Coronary artery (tissue), 2 donors: Measurements from ENCODE around the gene AP4S1.

Source experiments
- DNase-seq: peaks from one replicate; pipeline ENCODE4 v3.0.0-alpha.2; 2017; ENCODE audit warnings: low spot score
- H3K27ac ChIP-seq, 2 donors: fragments of 200-600 bp; sonication (generic); one replicate each; pipeline ENCODE4 v1.5.1; 2016 to 2019
- H3K4me3 ChIP-seq: fragments of 200-600 bp; sonication (generic); 2 replicates; pipeline ENCODE4 v1.5.1; 2016; ENCODE audit warnings: mild to moderate bottlenecking, moderate library complexity
- TF ChIP-seq, protein P1 (sequence below): fragments of 200-600 bp; sonication (generic); IDR thresholded peaks from one replicate; pipeline ENCODE4 v1.5.1; 2019; ENCODE audit warnings: antibody characterized with exemption

AP4S1 gene

DNA sequence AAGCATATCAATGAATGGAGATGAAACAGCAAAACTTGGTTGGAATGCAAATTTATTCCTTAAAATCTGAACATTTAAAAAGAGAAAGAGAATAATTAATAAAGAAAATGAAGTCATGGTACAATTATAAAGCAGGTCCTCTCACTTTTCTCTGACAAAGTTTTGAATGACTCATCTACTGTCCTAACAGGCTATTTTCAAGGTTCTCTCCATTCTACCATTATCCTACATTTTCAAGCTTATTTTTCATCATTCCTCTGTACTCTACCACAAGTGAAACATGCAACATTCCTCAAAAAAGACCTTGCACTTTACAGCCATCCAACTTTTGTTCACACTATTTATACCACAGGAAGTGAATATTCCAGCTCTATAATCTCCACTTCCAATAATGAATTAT, 36.9 kb upstream of the AP4S1 start:
- Histone ChIP-seq H3K4me3 (no peak overlapping the region), H3K27ac (no peak overlapping the region)
- TF ChIP-seq, protein P1, sequence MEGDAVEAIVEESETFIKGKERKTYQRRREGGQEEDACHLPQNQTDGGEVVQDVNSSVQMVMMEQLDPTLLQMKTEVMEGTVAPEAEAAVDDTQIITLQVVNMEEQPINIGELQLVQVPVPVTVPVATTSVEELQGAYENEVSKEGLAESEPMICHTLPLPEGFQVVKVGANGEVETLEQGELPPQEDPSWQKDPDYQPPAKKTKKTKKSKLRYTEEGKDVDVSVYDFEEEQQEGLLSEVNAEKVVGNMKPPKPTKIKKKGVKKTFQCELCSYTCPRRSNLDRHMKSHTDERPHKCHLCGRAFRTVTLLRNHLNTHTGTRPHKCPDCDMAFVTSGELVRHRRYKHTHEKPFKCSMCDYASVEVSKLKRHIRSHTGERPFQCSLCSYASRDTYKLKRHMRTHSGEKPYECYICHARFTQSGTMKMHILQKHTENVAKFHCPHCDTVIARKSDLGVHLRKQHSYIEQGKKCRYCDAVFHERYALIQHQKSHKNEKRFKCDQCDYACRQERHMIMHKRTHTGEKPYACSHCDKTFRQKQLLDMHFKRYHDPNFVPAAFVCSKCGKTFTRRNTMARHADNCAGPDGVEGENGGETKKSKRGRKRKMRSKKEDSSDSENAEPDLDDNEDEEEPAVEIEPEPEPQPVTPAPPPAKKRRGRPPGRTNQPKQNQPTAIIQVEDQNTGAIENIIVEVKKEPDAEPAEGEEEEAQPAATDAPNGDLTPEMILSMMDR = no peak
- DNase-seq = no peak

- no peak for DNase-seq
- no peak overlapping the region for H3K4me3 ChIP-seq
- no peak overlapping the region for H3K27ac ChIP-seq
- TF ChIP-seq, protein P1 = no peak
Measured at GRCh38 chr14:30990770-30991169, 34.7 kb upstream of the AP4S1 start.

DNA sequence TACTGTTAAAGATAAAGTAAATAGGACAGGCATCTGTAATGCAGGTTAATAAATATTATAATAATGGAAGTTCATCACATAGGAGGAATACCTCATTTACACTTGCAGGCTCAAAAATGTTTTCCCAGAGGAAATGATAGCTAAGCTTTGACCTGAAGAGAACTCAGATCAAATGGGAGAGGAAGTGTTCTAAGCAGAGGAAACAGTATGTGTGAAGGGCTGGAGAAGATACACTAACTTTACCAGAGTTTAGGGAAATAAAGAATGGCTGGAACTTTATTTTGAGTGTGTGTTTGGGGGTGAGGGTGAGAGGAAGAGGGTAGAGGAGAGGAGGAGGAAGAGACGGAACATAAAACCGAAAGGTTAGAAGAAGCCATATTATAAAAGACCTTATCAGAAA, 34.0 kb upstream of the AP4S1 start:
- TF ChIP-seq, protein P1 = no peak
- Histone ChIP-seq H3K4me3 (no peak overlapping the region), H3K27ac (no peak overlapping the region)
- no peak for DNase-seq

DNA sequence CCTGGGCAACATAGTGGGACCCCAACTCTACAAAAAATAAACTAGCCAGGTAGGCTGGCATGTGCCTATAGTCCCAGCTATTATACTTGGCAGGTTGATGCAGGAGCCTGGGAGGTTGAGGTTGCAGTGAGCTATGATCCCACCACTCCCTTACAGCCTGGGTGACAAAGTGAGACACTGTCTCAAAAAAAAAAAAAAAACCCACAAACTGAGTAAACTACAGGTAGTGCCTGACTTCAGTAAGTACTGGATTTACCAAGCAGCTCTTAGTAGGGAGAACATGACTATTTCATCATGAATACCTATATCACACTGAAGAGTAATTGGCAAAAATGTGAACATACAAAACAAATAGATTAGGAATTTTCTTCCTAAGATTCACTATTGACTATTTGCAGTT, 32.4 kb upstream of the AP4S1 start:
- Histone ChIP-seq H3K4me3 (no peak overlapping the region), H3K27ac (no peak overlapping the region)
- TF ChIP-seq, protein P1 = no peak
- no peak for DNase-seq

DNA sequence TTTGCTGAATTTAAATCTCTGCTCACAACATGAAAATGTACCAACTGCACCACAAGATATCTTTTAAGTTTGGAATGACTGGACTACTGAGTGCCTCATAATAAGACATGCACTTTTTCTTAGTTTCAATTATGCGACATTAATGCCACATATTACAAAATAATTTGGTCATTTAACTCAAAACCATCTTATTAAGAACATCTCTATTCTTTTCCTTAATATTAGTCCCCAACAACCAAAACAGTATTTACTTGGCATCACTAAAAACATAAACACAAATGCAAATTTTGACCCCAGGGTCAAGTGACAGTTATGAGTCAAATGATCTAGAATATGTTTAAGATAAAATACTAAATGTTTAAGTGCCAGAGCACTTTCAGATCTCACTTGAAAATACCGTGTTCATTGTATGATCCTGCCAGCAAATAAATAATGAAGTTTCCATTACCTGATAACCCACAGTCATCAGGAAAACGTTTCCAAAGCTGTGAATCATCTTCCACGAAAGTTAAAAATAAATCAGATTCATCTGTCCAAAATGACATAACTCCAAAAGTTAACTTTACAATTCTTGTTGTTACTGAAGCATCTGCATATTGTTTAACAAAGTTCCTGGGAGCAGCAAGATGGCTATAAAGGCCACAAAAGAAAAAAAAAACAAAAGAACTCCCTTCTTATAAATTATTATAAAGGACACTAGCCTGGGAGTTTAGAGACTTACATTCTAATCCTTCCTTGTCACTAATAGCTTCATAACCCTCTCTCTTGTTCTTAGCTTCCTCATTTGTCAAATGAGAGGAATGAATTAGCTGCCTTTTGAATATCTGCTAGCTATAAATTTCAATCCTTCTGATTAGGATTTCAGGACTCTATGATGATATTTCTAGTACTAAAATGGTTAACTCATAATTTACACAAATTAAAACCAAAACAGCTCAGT, 30.5 kb upstream of the AP4S1 start:
- TF ChIP-seq, protein P1 = no peak
- peak overlapping the region; percentile 20 to 33 for H3K27ac ChIP-seq
- DNase-seq = no peak

DNA sequence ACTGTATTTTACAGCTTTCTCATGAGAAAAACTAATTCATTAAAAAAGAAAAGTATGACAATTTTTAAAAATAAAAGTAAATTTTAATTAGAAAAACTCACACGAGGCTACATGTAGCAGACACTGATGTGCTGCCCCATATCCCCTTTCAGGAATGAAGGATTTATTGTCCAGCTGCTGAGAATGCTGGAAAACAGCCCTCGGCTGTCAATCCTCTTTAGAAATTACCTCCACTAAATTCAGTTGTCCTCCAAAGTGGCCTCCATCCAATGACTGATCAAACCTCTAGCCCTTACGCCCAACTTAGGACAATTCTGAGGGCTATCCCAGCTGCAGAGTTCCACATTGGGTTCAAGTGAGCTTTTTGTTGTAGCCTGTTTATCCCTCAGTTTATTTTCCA, 29.8 kb upstream of the AP4S1 start:
- no peak for DNase-seq
- H3K27ac ChIP-seq = peak overlapping the region in 1 of 2 donors; percentile 15

More for the DNA sequence above, 30.5 kb upstream of the AP4S1 start:
- no peak overlapping the region for H3K4me3 ChIP-seq

More for the DNA sequence above, 29.8 kb upstream of the AP4S1 start:
- no peak overlapping the region for H3K4me3 ChIP-seq
- TF ChIP-seq, protein P1 = no peak
